DOHH2 (cell line): ENCODE measurements around the gene B3GLCT.

ENCODE experiments used
- EZH2phosphoT487 ChIP-seq: fragments of 200-600 bp; sonication (generic); IDR thresholded peaks from 2 replicates; pipeline ENCODE4 v1.6.1; 2017; ENCODE audit warnings: borderline replicate concordance, mild to moderate bottlenecking, antibody characterized with exemption, low read length, moderate library complexity, mixed read lengths
- TF ChIP-seq, protein P1 (sequence below): fragments of 200-600 bp; sonication (generic); IDR thresholded peaks from one replicate; pipeline ENCODE4 v1.5.1; 2014; ENCODE audit warnings: antibody characterized with exemption, mild to moderate bottlenecking, low read depth, low read length; ENCODE audit not compliant: poor library complexity, severe bottlenecking

GRCh38 chr13:31184451-31184850, 15.3 kb upstream of the B3GLCT start:
- TF ChIP-seq, protein P1, sequence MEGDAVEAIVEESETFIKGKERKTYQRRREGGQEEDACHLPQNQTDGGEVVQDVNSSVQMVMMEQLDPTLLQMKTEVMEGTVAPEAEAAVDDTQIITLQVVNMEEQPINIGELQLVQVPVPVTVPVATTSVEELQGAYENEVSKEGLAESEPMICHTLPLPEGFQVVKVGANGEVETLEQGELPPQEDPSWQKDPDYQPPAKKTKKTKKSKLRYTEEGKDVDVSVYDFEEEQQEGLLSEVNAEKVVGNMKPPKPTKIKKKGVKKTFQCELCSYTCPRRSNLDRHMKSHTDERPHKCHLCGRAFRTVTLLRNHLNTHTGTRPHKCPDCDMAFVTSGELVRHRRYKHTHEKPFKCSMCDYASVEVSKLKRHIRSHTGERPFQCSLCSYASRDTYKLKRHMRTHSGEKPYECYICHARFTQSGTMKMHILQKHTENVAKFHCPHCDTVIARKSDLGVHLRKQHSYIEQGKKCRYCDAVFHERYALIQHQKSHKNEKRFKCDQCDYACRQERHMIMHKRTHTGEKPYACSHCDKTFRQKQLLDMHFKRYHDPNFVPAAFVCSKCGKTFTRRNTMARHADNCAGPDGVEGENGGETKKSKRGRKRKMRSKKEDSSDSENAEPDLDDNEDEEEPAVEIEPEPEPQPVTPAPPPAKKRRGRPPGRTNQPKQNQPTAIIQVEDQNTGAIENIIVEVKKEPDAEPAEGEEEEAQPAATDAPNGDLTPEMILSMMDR = no peak
- TF ChIP-seq EZH2phosphoT487 = no peak
